Mesenchymal stem cell (in vitro differentiated cells and primary cell): ENCODE measurements around the gene MPPE1.
"Not testable (repeated sequence)": the region's sequence is repeated elsewhere in the genome, so short reads cannot be mapped to it uniquely, and the experiment has no call there.

Source experiments
- DNase-seq: peaks from one replicate; pipeline ENCODE4 v3.0.0-alpha.2; 2013
- H2AFZ ChIP-seq: one replicate; pipeline ENCODE4 v1.6.1; 2013; ENCODE audit warnings: low read depth, mild to moderate bottlenecking, control low read depth, inconsistent platforms, low read length, moderate library complexity
- H2AK5ac ChIP-seq: 2 replicates; pipeline ENCODE4 v1.6.1; 2013; ENCODE audit warnings: low read length, moderate library complexity, mild to moderate bottlenecking, inconsistent platforms; ENCODE audit not compliant: severe bottlenecking
- H2BK120ac ChIP-seq: one replicate; pipeline ENCODE4 v1.6.1; 2013; ENCODE audit warnings: low read depth, mild to moderate bottlenecking, inconsistent platforms, low read length, moderate library complexity
- H2BK12ac ChIP-seq, 2 experiments: one replicate each; pipeline ENCODE4 v1.6.1; 2013; ENCODE audit warnings: inconsistent platforms in 2 of 2, low read length in 2 of 2, mild to moderate bottlenecking in 2 of 2, moderate library complexity in 2 of 2, control low read depth in 1 of 2
- H2BK15ac ChIP-seq: one replicate; pipeline ENCODE4 v1.6.1; 2013; ENCODE audit warnings: mild to moderate bottlenecking, low read depth, inconsistent platforms; ENCODE audit not compliant: poor library complexity, severe bottlenecking
- H2BK5ac ChIP-seq: 2 replicates; pipeline ENCODE4 v1.6.1; 2013; ENCODE audit warnings: low read depth, mild to moderate bottlenecking, low read length, control low read depth, inconsistent platforms; ENCODE audit not compliant: poor library complexity, severe bottlenecking
- H3K14ac ChIP-seq, 2 experiments: one replicate each; pipeline ENCODE4 v1.6.1; 2013; ENCODE audit warnings: inconsistent platforms in 2 of 2, low read length in 2 of 2, control low read depth in 1 of 2, mild to moderate bottlenecking in 1 of 2, moderate library complexity in 1 of 2
- H3K18ac ChIP-seq, 2 experiments: one replicate each; pipeline ENCODE4 v1.6.1; 2013; ENCODE audit warnings: inconsistent platforms in 2 of 2, low read length in 2 of 2, control low read depth in 1 of 2, low read depth in 1 of 2, mild to moderate bottlenecking in 1 of 2
- H3K23ac ChIP-seq, 2 experiments: one replicate each; pipeline ENCODE4 v1.6.1; 2013; ENCODE audit warnings: inconsistent platforms in 2 of 2, low read length in 2 of 2, mild to moderate bottlenecking in 2 of 2, moderate library complexity in 2 of 2, control low read depth in 1 of 2
- H3K27ac ChIP-seq: 2 replicates; pipeline ENCODE4 v1.5.1; 2013; ENCODE audit warnings: mild to moderate bottlenecking, moderate library complexity, low read length, control low read depth, inconsistent platforms; ENCODE audit not compliant: poor library complexity, severe bottlenecking
- H3K27me3 ChIP-seq, 2 experiments: 2 replicates each; pipeline versions ENCODE4 v1.6.1 to v1.7.0; 2013; ENCODE audit warnings: low read length in 2 of 2, mild to moderate bottlenecking in 2 of 2, moderate library complexity in 2 of 2, control low read depth in 1 of 2, inconsistent platforms in 1 of 2; ENCODE audit not compliant: control insufficient read depth in 1 of 2, insufficient read depth in 1 of 2
- H3K36me3 ChIP-seq, 2 experiments: 2 replicates each; pipeline versions ENCODE4 v1.6.1 to v1.7.0; 2013; ENCODE audit warnings: low read length in 2 of 2, control low read depth in 1 of 2, inconsistent platforms in 1 of 2, low read depth in 1 of 2, mild to moderate bottlenecking in 1 of 2; ENCODE audit not compliant: insufficient read depth in 2 of 2, control insufficient read depth in 1 of 2
- H3K4ac ChIP-seq, 2 experiments: one replicate each; pipeline ENCODE4 v1.6.1; 2013; ENCODE audit warnings: inconsistent platforms in 2 of 2, low read length in 2 of 2, mild to moderate bottlenecking in 2 of 2, moderate library complexity in 2 of 2, control low read depth in 1 of 2, low read depth in 1 of 2
- H3K4me1 ChIP-seq: 2 replicates; pipeline ENCODE4 v1.6.1; 2013; ENCODE audit warnings: low read depth, low read length, control low read depth; ENCODE audit not compliant: control insufficient read depth, insufficient read depth
- H3K4me2 ChIP-seq: 2 replicates; pipeline ENCODE4 v1.6.1; 2013; ENCODE audit warnings: low read length, mild to moderate bottlenecking, inconsistent platforms; ENCODE audit not compliant: poor library complexity, severe bottlenecking
- H3K4me3 ChIP-seq, 2 experiments: 2 replicates each; pipeline versions ENCODE4 v1.5.1 to v1.7.0; 2013; ENCODE audit warnings: low read length in 2 of 2, mild to moderate bottlenecking in 2 of 2, control low read depth in 1 of 2, low read depth in 1 of 2; ENCODE audit not compliant: insufficient read depth in 1 of 2
- H3K79me1 ChIP-seq: replicated peaks from 2 replicates; pipeline ENCODE4 v1.6.1; 2013; ENCODE audit warnings: mild to moderate bottlenecking, control low read depth, low read length, inconsistent platforms; ENCODE audit not compliant: poor library complexity, severe bottlenecking
- H3K9ac ChIP-seq: 2 replicates; pipeline ENCODE4 v1.7.0; 2013; ENCODE audit warnings: mild to moderate bottlenecking, low read length, moderate library complexity
- H3K9me3 ChIP-seq: 2 replicates; pipeline ENCODE4 v1.7.0; 2013; ENCODE audit warnings: mild to moderate bottlenecking, low read length; ENCODE audit not compliant: control insufficient read depth
- H4K8ac ChIP-seq: one replicate; pipeline ENCODE4 v1.6.1; 2013; ENCODE audit warnings: inconsistent platforms, mild to moderate bottlenecking, low read length, moderate library complexity
- H4K91ac ChIP-seq: one replicate; pipeline ENCODE4 v1.6.1; 2013; ENCODE audit warnings: mild to moderate bottlenecking, low read length, inconsistent platforms
- WGBS: methylation state at CpG from one replicate; pipeline ENCODE4 v1.1.7; 2013; ENCODE audit warnings: mixed read lengths; 5-methylcytosine and 5-hydroxymethylcytosine counted together

The MPPE1 gene

GRCh38 chr18:11897781-11898180, 10.3 kb downstream of the MPPE1 start:
- no peak overlapping the region for H3K4me2 ChIP-seq
- H4K8ac ChIP-seq: no peak overlapping the region
- H3K4me1 ChIP-seq: peaks cover 3% of the 10 kb centered on the region
- peaks cover 5% of the 10 kb centered on the region for H3K79me1 ChIP-seq
- H2BK5ac ChIP-seq: no peak overlapping the region
- H3K4ac ChIP-seq: no peak overlapping the region
- H3K4me3 ChIP-seq: no peak overlapping the region
- no peak overlapping the region for H3K23ac ChIP-seq
- no peak overlapping the region for H2BK12ac ChIP-seq
- H2AK5ac ChIP-seq: no peak overlapping the region
- DNase-seq: no peak
- WGBS: 90% methylated on average over 1 of the region's 1 CpG
- H2AFZ ChIP-seq: no peak overlapping the region
- H4K91ac ChIP-seq: no peak overlapping the region
- no peak overlapping the region for H3K9ac ChIP-seq
- H3K14ac ChIP-seq: no peak overlapping the region
- H2BK120ac ChIP-seq: no peak overlapping the region
- H3K27me3 ChIP-seq: no peaks in the 10 kb centered on the region
- no peaks in the 10 kb centered on the region for H3K9me3 ChIP-seq
- no peak overlapping the region for H3K18ac ChIP-seq
- peaks cover 14 to 52% of the 10 kb centered on the region in 2 experiments for H3K36me3 ChIP-seq
- no peak overlapping the region for H3K27ac ChIP-seq
- no peak overlapping the region for H2BK15ac ChIP-seq

- H3K4me1 ChIP-seq, H3K4me3 ChIP-seq, H3K9ac ChIP-seq, H4K8ac ChIP-seq, H2AK5ac ChIP-seq, H3K4me2 ChIP-seq, H4K91ac ChIP-seq, H3K79me1 ChIP-seq, H2BK12ac ChIP-seq, H2BK15ac ChIP-seq, H2BK120ac ChIP-seq, H3K9me3 ChIP-seq, H3K4ac ChIP-seq, H2BK5ac ChIP-seq, DNase-seq, H3K27me3 ChIP-seq, H3K23ac ChIP-seq, H3K27ac ChIP-seq, H3K14ac ChIP-seq, H3K18ac ChIP-seq, H2AFZ ChIP-seq: not testable (repeated sequence)
- H3K36me3 ChIP-seq: peaks cover 22 to 75% of the 10 kb centered on the region in 2 experiments
- WGBS: 90% methylated on average over 7 of the region's 7 CpGs
These were observed 15.7 kb downstream of the MPPE1 start for GRCh38 chr18:11892438-11892837.

GRCh38 chr18:11891737-11892136, 16.4 kb downstream of the MPPE1 start:
- Histone ChIP-seq H2AFZ (no peak overlapping the region), H3K4ac (no peak overlapping the region), H3K4me3 (no peak overlapping the region), H3K4me2 (no peak overlapping the region), H3K4me1 (peaks cover 2% of the 10 kb centered on the region), H2BK15ac (no peak overlapping the region), H3K23ac (no peak overlapping the region), H3K79me1 (no peaks in the 10 kb centered on the region), H3K9ac (no peak overlapping the region), H2AK5ac (no peak overlapping the region), H3K36me3 (peaks cover 24 to 78% of the 10 kb centered on the region in 2 experiments), H3K9me3 (no peaks in the 10 kb centered on the region), H2BK12ac (no peak overlapping the region), H3K14ac (no peak overlapping the region), H3K18ac (peak overlapping the region in 1 of 2 experiments; percentile 43), H3K27ac (no peak overlapping the region), H2BK5ac (no peak overlapping the region), H4K8ac (no peak overlapping the region), H4K91ac (no peak overlapping the region), H2BK120ac (no peak overlapping the region), H3K27me3 (no peaks in the 10 kb centered on the region)
- DNase-seq: no peak
- WGBS: 94% methylated on average over 8 of the region's 9 CpGs

GRCh38 chr18:11889284-11889683, 18.8 kb downstream of the MPPE1 start:
- Histone ChIP-seq H3K18ac (no peak overlapping the region), H3K4me3 (no peak overlapping the region), H3K14ac (no peak overlapping the region), H2BK12ac (no peak overlapping the region), H4K8ac (no peak overlapping the region), H3K4me2 (no peak overlapping the region), H3K23ac (no peak overlapping the region), H3K27me3 (no peaks in the 10 kb centered on the region), H3K9me3 (no peaks in the 10 kb centered on the region), H3K4me1 (peaks cover 2% of the 10 kb centered on the region), H3K9ac (no peak overlapping the region), H2BK120ac (no peak overlapping the region), H2AFZ (no peak overlapping the region), H3K27ac (no peak overlapping the region), H2AK5ac (no peak overlapping the region), H3K4ac (no peak overlapping the region), H4K91ac (no peak overlapping the region), H2BK15ac (no peak overlapping the region), H2BK5ac (no peak overlapping the region), H3K36me3 (peaks cover 40 to 83% of the 10 kb centered on the region in 2 experiments), H3K79me1 (no peaks in the 10 kb centered on the region)
- DNase-seq: no peak
- WGBS: 100% methylated on average over 4 of the region's 5 CpGs
